ENCODE data around the gene PHACTR2.
"Not testable (repeated sequence)": the region's sequence is repeated elsewhere in the genome, so short reads cannot be mapped to it uniquely, and the experiment has no call there.

Gene PHACTR2

GRCh38 chr6:143699430-143699825 lies 21.7 kb downstream of the PHACTR2 start:
- DNase-seq, result no peak

GRCh38 chr6:143700684-143701348 lies 23.1 kb downstream of the PHACTR2 start:
- no peak for DNase-seq

- no peak for DNase-seq
Observed at GRCh38 chr6:143701349-143702234, 23.8 kb downstream of the PHACTR2 start.

- DNase-seq, result no peak
Observed at GRCh38 chr6:143705569-143705968, 27.8 kb downstream of the PHACTR2 start.

- DNase-seq, result no peak
Observed at GRCh38 chr6:143707697-143708096, 29.9 kb downstream of the PHACTR2 start.

- DNase-seq, result no peak
Observed at GRCh38 chr6:143708889-143709288, 31.1 kb downstream of the PHACTR2 start.

- DNase-seq, result no peak
Observed at GRCh38 chr6:143711714-143712113, 33.9 kb downstream of the PHACTR2 start.

- no peak for DNase-seq
Observed at GRCh38 chr6:143718472-143718871, 40.7 kb downstream of the PHACTR2 start.

GRCh38 chr6:143721642-143722041 lies 43.9 kb downstream of the PHACTR2 start:
- no peak for DNase-seq

GRCh38 chr6:143724876-143725275 lies 47.1 kb downstream of the PHACTR2 start:
- DNase-seq, result no peak

GRCh38 chr6:143726015-143726647 lies 48.4 kb downstream of the PHACTR2 start:
- DNase-seq, result no peak

- DNase-seq, result no peak
Observed at GRCh38 chr6:143727035-143727434, 49.3 kb downstream of the PHACTR2 start.

- DNase-seq, result no peak
Observed at GRCh38 chr6:143731789-143732188, 54.0 kb downstream of the PHACTR2 start.

GRCh38 chr6:143732536-143732935 lies 54.8 kb downstream of the PHACTR2 start:
- no peak for DNase-seq

GRCh38 chr6:143733510-143733909 lies 55.7 kb downstream of the PHACTR2 start:
- DNase-seq, result no peak

GRCh38 chr6:143734641-143735063 lies 56.9 kb downstream of the PHACTR2 start:
- no peak for DNase-seq

GRCh38 chr6:143738072-143738690 lies 60.4 kb downstream of the PHACTR2 start:
- DNase-seq, result not testable (repeated sequence)

GRCh38 chr6:143739341-143739851 lies 61.6 kb downstream of the PHACTR2 start:
- no peak for DNase-seq

- no peak for DNase-seq
Observed at GRCh38 chr6:143740213-143740612, 62.4 kb downstream of the PHACTR2 start.

- no peak for DNase-seq
Observed at GRCh38 chr6:143741480-143741879, 63.7 kb downstream of the PHACTR2 start.

- DNase-seq, result no peak
Observed at GRCh38 chr6:143742070-143742954, 64.5 kb downstream of the PHACTR2 start.

GRCh38 chr6:143742955-143743255 lies 65.1 kb downstream of the PHACTR2 start:
- no peak for DNase-seq
